Fibroblast of pulmonary artery (primary cell): ENCODE data around the gene FUS.
"Not testable (repeated sequence)": the region's sequence is repeated elsewhere in the genome, so short reads cannot be mapped to it uniquely, and the experiment has no call there.

Experiments
- DNase-seq: peaks from one replicate; pipeline ENCODE4 v3.0.0-alpha.2; 2010; ENCODE audit warnings: low read depth
- H3K4me3 ChIP-seq: replicated peaks from 2 replicates; pipeline ENCODE4 v1.5.1; 2011; ENCODE audit warnings: low read depth, mild to moderate bottlenecking, control low read depth, low read length, moderate library complexity
- CTCF ChIP-seq: IDR thresholded peaks from 2 replicates; pipeline ENCODE4 v1.5.1; 2011; ENCODE audit warnings: mild to moderate bottlenecking, control low read depth, low read length, inconsistent platforms; ENCODE audit errors: missing control alignments

FUS gene

GRCh38 chr16:31133046-31133501 lies 46.9 kb upstream of the FUS start:
- H3K4me3 ChIP-seq = no peak overlapping the region
- no peak for TF ChIP-seq CTCF
- DNase-seq = no peak

- H3K4me3 ChIP-seq = no peak overlapping the region
- DNase-seq = no peak
- TF ChIP-seq CTCF = no peak
Measured at GRCh38 chr16:31134091-31134571, 45.8 kb upstream of the FUS start.

GRCh38 chr16:31134625-31135534 lies 45.1 kb upstream of the FUS start:
- no peak overlapping the region for H3K4me3 ChIP-seq
- no peak for TF ChIP-seq CTCF
- no peak for DNase-seq

GRCh38 chr16:31135535-31136286 lies 44.2 kb upstream of the FUS start, which contains the start of gene PRSS8:
Gene PRSS8 (minus strand): TSS chr16:31135727. CDS start chr16:31135498, 229 bp downstream.
- DNase-seq = no peak

GRCh38 chr16:31136287-31136662 lies 43.7 kb upstream of the FUS start:
- no peak for DNase-seq
- TF ChIP-seq CTCF = no peak
- H3K4me3 ChIP-seq = no peak overlapping the region

More at GRCh38 chr16:31135535-31136286, 44.2 kb upstream of the FUS start, which contains the start of gene PRSS8:
- H3K4me3 ChIP-seq = no peak within 1 kb of the TSS
- no peak for TF ChIP-seq CTCF

- H3K4me3 ChIP-seq, DNase-seq: not testable (repeated sequence)
Measured at GRCh38 chr16:31136822-31137499, 43.0 kb upstream of the FUS start.
